ENCODE measurements around the gene MAT2A.

DNA sequence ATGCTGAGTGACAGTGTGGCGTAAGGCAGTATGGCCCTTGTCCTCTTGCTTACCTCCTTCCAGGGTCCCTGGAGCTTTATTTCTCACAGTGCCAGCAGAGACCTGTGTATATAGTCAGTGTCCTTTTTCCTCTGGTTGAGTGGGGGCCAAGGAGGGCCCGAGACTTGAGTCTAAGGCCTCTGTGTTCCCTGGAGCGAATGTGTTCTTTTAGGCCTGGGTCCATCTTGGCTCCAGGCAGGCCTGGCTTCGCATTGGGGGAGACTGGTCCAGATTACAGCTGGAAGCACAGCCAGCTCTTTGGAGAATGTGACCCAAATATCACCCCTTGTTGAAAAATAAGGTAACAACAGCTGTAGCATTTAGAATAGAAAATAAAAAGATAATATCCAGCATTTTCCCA lies 50.2 kb downstream of the MAT2A start:
- TF ChIP-seq, protein P1, sequence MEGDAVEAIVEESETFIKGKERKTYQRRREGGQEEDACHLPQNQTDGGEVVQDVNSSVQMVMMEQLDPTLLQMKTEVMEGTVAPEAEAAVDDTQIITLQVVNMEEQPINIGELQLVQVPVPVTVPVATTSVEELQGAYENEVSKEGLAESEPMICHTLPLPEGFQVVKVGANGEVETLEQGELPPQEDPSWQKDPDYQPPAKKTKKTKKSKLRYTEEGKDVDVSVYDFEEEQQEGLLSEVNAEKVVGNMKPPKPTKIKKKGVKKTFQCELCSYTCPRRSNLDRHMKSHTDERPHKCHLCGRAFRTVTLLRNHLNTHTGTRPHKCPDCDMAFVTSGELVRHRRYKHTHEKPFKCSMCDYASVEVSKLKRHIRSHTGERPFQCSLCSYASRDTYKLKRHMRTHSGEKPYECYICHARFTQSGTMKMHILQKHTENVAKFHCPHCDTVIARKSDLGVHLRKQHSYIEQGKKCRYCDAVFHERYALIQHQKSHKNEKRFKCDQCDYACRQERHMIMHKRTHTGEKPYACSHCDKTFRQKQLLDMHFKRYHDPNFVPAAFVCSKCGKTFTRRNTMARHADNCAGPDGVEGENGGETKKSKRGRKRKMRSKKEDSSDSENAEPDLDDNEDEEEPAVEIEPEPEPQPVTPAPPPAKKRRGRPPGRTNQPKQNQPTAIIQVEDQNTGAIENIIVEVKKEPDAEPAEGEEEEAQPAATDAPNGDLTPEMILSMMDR (IDR thresholded peaks at IDR 0.05): no peak
- TF ChIP-seq POLR2A (IDR thresholded peaks at IDR 0.05): no peak
- TF ChIP-seq EP300 (IDR thresholded peaks at IDR 0.05): no peak

Data from suprapubic skin (tissue), 3 donors.